Measurements from ENCODE around the gene PDGFA. TPM values are rescaled to one million over a fixed set of nuclear protein-coding genes. Genes with fewer than 3 reads are reported as not detected.

Gene PDGFA
- total RNA-seq, 2 experiments from 2014 or later = 0.50 to 0.79 TPM

DNA sequence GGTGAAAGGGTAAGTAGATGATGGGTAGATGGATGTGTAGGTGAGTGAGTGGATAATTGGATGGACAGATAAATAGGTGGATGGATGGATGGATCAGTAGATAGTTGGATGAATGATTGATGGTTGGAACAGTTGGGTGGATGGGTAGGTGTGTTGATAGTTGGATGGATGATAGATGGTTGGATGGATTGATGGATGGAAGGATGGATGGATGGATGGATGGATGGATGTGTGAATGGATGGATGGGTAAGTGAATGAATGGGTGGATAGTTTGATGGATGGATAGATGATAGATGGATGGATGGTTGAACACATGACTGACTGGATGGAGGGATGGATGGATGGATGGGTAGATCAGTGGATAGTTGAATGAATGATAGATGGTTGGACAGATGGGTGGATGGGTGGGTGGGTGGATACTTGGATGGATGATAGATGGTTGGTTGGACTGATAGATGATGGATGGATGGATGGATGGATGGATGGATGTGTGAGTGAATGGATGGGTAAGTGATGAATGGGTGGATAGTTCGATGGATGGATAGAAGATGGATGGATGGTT lies 37.0 kb downstream of the PDGFA start:
- Mint-ChIP-seq H3K36me3 (ENCODE audit: low read depth) (no peaks in the 10 kb centered on the region), H3K27ac (no peak overlapping the region), H3K27me3 (ENCODE audit: low read depth) (peaks cover 14% of the 10 kb centered on the region), H3K4me1 (ENCODE audit: low read depth) (no peaks in the 10 kb centered on the region), H3K4me3 (no peak overlapping the region), H3K9me3 (ENCODE audit: insufficient read depth) (no peaks in the 10 kb centered on the region)
- CTCF ChIA-PET = no interaction called here
- DNase-seq = no peak
- no peak for ATAC-seq
- POLR2A ChIA-PET = no interaction called here

DNA sequence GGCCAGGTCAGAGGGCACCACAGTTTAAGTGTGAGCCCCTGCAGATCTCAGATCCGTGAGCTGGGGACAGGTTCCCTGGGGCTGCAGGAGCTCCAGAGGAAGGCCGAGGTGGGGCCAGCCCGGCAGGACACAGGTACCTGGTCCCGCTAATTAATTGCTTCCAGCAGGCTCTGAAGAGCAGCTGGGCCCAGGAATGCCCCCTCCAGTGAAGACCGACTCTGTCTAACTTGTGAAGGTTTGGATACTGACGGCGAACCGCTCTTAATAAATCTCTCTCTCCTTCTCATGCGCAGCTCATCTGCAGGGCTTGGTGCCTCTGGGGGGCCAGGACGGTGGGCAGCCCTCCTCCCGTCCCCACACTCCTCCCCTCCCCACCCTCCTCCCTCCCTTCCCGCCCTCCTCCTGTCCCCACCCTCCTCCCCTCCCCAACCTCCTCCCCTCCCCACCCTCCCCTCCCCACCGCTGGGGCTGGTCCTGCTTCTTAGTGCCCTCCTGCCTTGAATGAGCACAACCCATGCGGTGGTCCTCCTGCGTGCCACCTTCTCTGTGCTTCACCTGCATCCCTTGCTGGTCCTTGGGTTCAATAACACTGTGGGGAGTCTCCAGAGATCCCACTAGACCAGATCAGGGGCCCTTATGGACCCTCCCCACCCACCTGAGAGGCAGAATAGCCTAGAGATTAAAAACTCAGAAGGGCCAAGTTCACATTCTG lies 38.3 kb downstream of the PDGFA start:
- H3K36me3 Mint-ChIP-seq (ENCODE audit: low read depth) = no peaks in the 10 kb centered on the region
- H3K4me3 Mint-ChIP-seq = no peak overlapping the region
- ATAC-seq = no peak
- CTCF ChIA-PET = no interaction called here
- no peaks in the 10 kb centered on the region for H3K9me3 Mint-ChIP-seq (ENCODE audit: insufficient read depth)
- H3K4me1 Mint-ChIP-seq (ENCODE audit: low read depth) = no peaks in the 10 kb centered on the region
- POLR2A ChIA-PET = no interaction called here
- no peak overlapping the region for H3K27ac Mint-ChIP-seq
- DNase-seq = no peak
- peaks cover 9% of the 10 kb centered on the region for H3K27me3 Mint-ChIP-seq (ENCODE audit: low read depth)

DNA sequence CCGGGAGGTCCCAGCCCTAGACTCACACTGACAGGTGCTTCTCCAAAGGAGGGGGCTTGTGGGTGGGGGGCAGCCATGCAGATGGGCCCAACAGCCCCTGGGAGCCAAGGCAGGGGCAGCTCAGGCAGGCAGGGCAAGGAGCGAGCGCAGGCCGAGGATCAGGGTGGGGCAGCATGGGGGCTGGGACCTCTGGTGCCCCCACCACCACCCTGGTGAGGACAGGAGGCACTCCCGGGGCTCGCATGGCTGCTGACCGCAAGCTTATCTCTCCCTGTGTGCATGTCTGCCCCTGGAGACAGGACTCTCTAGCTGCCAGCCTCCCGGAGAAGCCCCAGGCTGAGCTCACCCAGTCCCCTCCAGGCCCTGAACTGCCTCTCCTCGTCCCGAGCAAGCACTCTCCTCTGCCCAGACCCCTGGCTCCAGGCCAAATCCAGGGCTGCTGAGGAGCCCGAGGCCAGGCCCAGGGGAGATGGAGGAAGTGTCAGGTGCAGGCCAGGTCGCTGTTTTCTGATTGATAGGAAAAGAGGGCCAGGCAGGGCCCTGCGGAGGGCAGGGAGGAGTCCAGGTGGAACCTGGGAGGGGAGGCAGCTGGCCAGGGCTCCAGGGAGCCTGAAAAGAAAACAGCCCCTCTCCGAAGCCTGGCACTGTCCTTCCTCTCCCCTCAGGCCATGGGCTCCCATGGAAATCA lies 39.0 kb downstream of the PDGFA start:
- H3K27ac Mint-ChIP-seq = no peak overlapping the region
- ChIA-PET CTCF (no interaction called here), POLR2A (no interaction called here)
- no peak for ATAC-seq
- no peak overlapping the region for H3K4me3 Mint-ChIP-seq
- no peaks in the 10 kb centered on the region for H3K4me1 Mint-ChIP-seq (ENCODE audit: low read depth)
- H3K27me3 Mint-ChIP-seq (ENCODE audit: low read depth) = peaks cover 5% of the 10 kb centered on the region
- DNase-seq = no peak
- H3K9me3 Mint-ChIP-seq (ENCODE audit: insufficient read depth) = no peaks in the 10 kb centered on the region
- no peaks in the 10 kb centered on the region for H3K36me3 Mint-ChIP-seq (ENCODE audit: low read depth)

DNA sequence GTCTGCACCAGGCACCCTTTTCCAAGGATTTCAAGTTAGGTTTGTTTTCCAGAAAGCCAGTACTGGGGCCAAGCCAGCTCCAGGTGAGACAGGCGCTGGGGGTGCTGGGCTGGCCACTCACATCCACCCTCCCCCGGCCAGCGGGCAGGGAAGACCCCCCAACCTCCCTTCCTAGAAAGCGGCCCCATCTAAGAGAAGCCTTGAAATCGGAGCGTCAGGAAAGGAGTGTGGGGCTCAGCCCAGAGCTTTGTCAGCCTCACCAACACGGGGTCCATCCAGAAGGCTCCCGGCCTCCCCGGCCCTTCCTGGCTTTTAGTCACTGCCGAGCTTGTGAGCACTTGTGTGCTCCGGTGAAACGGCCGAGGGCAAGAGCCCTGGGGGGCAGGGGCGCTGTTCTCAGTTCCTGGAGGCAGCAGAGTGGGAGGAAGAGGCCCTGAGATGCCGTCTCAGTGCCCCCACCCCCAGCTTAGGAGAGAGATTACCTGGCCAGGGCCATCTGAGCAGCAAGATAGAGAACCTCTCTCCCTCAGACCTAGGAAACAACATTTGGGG lies 39.6 kb downstream of the PDGFA start:
- H3K27ac Mint-ChIP-seq = no peak overlapping the region
- no peaks in the 10 kb centered on the region for H3K4me1 Mint-ChIP-seq (ENCODE audit: low read depth)
- no peak for ATAC-seq
- no peak overlapping the region for H3K4me3 Mint-ChIP-seq
- H3K36me3 Mint-ChIP-seq (ENCODE audit: low read depth) = no peaks in the 10 kb centered on the region
- ChIA-PET POLR2A (no interaction called here), CTCF (no interaction called here)
- H3K9me3 Mint-ChIP-seq (ENCODE audit: insufficient read depth) = no peaks in the 10 kb centered on the region
- no peak for DNase-seq
- peaks cover 5% of the 10 kb centered on the region for H3K27me3 Mint-ChIP-seq (ENCODE audit: low read depth)

DNA sequence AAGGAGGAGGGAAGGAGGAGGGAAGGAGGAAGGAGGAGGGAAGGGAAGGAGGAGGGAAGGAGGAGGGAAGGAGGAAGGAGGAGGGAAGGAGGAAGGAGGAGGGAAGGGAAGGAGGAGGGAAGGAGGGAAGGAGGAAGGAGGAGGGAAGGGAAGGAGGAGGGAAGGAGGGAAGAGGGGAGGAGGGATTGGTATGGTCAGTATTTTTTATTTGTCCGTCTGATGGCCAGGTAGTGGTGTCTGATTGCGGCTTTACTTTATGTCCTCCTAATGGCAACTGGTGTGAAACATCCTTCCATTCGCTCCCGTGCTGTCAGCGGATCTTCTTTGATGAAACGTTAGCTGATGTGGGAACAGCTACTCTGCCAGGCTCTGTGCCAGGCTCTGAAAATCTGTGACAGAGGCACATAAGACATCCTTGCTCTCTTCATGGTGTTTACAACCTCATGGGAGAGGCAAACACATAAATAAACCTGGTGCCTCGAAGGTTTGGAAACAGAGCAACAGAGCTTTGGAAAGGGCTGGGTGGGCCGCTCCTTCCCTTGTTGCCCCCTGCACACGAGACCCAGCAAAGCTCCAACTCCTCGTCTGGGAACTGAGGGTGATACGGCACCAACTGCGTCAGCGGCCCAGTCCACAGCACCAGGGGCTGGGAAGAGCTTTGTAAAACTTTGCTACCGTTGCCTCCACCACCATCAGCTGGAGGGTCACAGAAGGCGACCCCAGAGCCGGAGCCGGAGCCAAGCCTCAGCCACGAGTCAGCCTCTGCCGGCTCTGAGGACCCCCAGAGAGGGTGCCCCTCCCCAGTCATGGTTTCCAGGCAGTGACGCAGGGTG lies 40.3 kb downstream of the PDGFA start:
- Mint-ChIP-seq H3K36me3 (ENCODE audit: low read depth) (no peaks in the 10 kb centered on the region), H3K9me3 (ENCODE audit: insufficient read depth) (no peaks in the 10 kb centered on the region), H3K4me3 (no peak overlapping the region), H3K27me3 (ENCODE audit: low read depth) (peaks cover 5% of the 10 kb centered on the region), H3K27ac (no peak overlapping the region), H3K4me1 (ENCODE audit: low read depth) (no peaks in the 10 kb centered on the region)
- ChIA-PET CTCF (no interaction called here), POLR2A (no interaction called here)
- DNase-seq = no peak
- ATAC-seq = no peak

DNA sequence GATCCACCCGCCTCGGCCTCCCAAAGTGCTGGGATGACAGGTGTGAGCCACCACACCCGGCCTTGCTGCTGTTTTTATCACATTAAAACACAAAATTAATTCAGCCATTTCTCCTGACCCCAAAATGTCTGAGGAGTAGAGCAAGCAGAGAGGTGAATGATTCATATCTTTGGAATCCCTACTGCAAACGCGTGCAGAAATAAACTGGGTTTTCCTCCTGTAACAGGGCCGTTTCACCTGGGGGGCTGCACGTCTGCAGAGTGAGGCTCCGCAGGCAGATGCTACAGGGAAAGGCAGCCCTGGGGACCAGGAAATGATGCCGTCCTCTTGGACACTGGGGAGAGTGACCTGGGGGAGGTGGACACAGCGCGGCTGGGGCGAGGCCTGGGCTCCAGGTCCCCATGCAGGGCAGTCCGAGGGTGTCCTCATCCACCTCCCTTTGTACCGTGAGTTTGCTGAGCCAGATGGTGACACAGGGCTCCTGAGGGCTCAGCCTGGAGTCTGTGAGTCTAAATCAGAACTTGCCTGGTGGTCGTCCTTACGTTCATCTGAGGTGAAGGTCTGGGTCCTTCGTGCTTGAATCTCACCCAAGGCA lies 41.9 kb downstream of the PDGFA start:
- Mint-ChIP-seq H3K4me3 (no peak overlapping the region), H3K27me3 (ENCODE audit: low read depth) (peaks cover 5% of the 10 kb centered on the region), H3K27ac (no peak overlapping the region), H3K36me3 (ENCODE audit: low read depth) (no peaks in the 10 kb centered on the region), H3K4me1 (ENCODE audit: low read depth) (no peaks in the 10 kb centered on the region), H3K9me3 (ENCODE audit: insufficient read depth) (no peaks in the 10 kb centered on the region)
- CTCF ChIA-PET = no interaction called here
- ATAC-seq (no peak), DNase-seq (no peak)
- POLR2A ChIA-PET = no interaction called here

DNA sequence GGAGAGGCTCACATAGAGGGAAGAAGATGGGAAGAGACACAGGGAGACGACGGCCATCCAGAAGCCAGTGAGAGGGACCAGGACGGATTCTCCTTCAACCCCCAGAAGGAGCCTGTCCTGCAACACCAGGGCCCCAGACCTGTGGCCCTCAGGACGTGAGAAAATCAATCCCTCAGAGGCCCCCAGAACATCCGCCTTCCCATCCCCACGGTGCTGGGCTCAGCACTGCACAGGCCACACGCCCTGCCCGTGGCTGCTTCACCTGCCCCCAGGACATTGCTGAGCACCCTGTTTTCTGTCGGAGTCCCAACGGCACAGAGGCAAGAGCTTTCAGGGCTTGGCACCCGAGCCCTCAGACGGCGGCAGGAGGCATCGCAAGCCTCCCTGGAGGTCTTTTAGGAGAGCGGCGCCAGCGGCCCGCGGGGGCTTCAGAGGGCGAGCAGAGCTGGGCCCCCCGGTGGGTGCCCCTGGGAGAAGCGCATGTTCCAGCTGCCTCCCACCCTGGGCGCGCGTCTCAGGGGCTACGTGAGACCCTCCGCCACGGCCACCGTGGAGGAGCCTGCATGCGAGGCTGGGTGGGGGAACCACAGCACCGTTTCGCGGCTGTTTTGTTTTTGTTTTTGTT lies 42.8 kb downstream of the PDGFA start:
- no peaks in the 10 kb centered on the region for H3K36me3 Mint-ChIP-seq (ENCODE audit: low read depth)
- H3K27me3 Mint-ChIP-seq (ENCODE audit: low read depth) = no peaks in the 10 kb centered on the region
- CTCF ChIA-PET = no interaction called here
- no peaks in the 10 kb centered on the region for H3K4me1 Mint-ChIP-seq (ENCODE audit: low read depth)
- POLR2A ChIA-PET = no interaction called here
- ATAC-seq (no peak), DNase-seq (no peak)
- no peak overlapping the region for H3K4me3 Mint-ChIP-seq
- no peaks in the 10 kb centered on the region for H3K9me3 Mint-ChIP-seq (ENCODE audit: insufficient read depth)
- no peak overlapping the region for H3K27ac Mint-ChIP-seq

DNA sequence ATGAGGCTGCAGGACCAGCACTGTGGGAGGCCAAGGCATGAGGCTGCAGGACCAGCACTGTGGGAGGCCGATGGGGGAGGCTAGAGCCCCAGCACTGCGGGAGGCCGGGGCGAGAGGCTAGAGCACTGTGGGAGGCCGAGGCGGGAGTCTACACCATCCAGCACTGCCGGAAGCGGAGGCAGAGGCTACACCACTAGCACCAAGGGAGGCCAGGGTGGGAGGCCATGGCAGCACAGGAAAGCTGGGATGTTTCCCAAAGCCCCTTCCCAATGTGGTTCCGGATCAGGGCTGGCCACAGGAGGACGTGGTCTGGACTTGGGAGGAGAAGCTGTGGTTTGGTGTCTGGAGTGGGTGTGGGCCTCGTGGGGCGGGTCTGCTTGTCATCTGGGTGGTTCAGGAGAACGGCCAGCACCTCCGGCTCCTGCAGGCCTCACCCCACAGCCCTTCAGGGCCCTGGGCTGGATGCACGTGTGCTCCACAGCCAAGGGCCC lies 43.6 kb downstream of the PDGFA start:
- ATAC-seq (no peak), DNase-seq (no peak)
- Mint-ChIP-seq H3K4me1 (ENCODE audit: low read depth) (no peaks in the 10 kb centered on the region), H3K36me3 (ENCODE audit: low read depth) (no peaks in the 10 kb centered on the region), H3K27ac (no peak overlapping the region), H3K4me3 (no peak overlapping the region), H3K27me3 (ENCODE audit: low read depth) (no peaks in the 10 kb centered on the region), H3K9me3 (ENCODE audit: insufficient read depth) (no peaks in the 10 kb centered on the region)
- CTCF ChIA-PET = no interaction called here
- POLR2A ChIA-PET = no interaction called here

DNA sequence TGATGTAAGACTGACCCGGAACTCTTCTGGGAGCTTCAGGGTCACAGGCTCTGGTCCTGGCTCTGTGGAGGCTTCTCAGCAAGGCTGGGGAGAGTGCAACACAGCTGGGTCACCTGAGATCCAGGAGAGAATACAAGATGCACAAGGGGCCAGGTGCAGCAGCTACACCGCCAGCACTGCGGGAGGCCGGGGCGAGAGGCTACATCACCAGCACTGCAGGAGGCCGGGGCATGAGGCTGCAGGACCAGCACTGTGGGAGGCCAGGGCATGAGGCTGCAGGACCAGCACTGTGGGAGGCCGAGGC lies 44.3 kb downstream of the PDGFA start:
- DNase-seq = no peak
- no peak overlapping the region for H3K27ac Mint-ChIP-seq
- ChIA-PET POLR2A (no interaction called here), CTCF (no interaction called here)
- ATAC-seq = no peak
- no peaks in the 10 kb centered on the region for H3K27me3 Mint-ChIP-seq (ENCODE audit: low read depth)
- no peaks in the 10 kb centered on the region for H3K4me1 Mint-ChIP-seq (ENCODE audit: low read depth)
- no peak overlapping the region for H3K4me3 Mint-ChIP-seq
- H3K9me3 Mint-ChIP-seq (ENCODE audit: insufficient read depth) = no peaks in the 10 kb centered on the region
- no peaks in the 10 kb centered on the region for H3K36me3 Mint-ChIP-seq (ENCODE audit: low read depth)

DNA sequence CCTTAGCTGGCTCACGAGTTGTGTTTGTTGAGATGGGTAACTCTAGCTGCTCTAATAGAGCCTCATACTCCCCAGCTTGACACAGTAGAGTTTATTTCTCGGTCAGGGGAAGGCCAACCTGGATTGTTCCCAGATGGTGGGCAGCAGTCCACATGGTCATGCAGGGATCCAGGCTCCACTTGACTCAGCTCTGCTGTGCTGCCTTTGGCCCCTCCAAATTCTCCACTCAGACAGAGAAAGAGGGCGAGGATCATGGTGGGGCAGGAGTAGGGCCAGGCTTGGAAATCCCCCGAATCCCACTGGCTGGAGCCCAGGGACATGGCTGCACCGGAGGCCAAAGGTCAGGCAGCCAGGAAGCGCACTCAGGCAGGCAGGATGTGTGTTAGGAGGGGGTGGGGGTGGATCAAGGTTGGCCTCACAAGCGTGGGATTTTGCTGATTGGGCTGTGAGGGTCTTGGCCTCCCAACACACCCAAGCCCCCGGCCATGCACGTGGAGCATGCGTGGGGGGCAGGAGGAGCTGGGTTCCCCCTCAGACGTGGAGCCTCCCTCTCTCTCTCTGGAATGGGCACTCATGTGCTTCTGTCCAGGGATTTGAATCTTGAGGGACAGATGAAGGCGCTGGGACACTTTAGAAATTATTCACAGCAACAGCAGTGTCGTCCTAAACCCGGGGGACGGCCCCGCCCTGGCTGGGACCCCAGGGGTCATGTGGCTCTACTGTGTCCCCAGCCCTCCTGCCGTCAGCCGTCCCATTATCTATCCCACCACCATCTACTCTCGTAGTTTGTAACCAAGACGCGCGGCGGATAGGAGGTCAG lies 44.8 kb downstream of the PDGFA start:
- ChIA-PET POLR2A (no interaction called here), CTCF (no interaction called here)
- Mint-ChIP-seq H3K27me3 (ENCODE audit: low read depth) (no peaks in the 10 kb centered on the region), H3K36me3 (ENCODE audit: low read depth) (no peaks in the 10 kb centered on the region), H3K9me3 (ENCODE audit: insufficient read depth) (no peaks in the 10 kb centered on the region), H3K4me1 (ENCODE audit: low read depth) (no peaks in the 10 kb centered on the region), H3K4me3 (no peak overlapping the region), H3K27ac (no peak overlapping the region)
- DNase-seq = no peak
- no peak for ATAC-seq
